SH-SY5Y (cell line): ENCODE measurements around the gene ABTB1.

Experiments used
- GATA2 ChIP-seq: IDR thresholded peaks from 2 replicates; pipeline ENCODE4 v1.6.1; 2011; ENCODE audit warnings: mild to moderate bottlenecking, low read depth, low read length
- GATA3 ChIP-seq: IDR thresholded peaks from 2 replicates; pipeline ENCODE4 v1.6.1; 2011; ENCODE audit warnings: low read depth, mild to moderate bottlenecking, low read length, moderate library complexity

Gene ABTB1

GRCh38 chr3:127672429-127673190 lies at the start of gene ABTB1:
TSS of gene ABTB1 (plus strand) at chr3:127672952. CDS start at chr3:127673026, 74 bp downstream.
- TF ChIP-seq GATA2, result no peak

- TF ChIP-seq GATA3, result no peak
- TF ChIP-seq GATA2, result no peak
These were observed 48.7 kb upstream of the ABTB1 start for GRCh38 chr3:127624063-127624462.

- TF ChIP-seq GATA2, result no peak
- no peak for TF ChIP-seq GATA3
These were observed 46.9 kb upstream of the ABTB1 start for GRCh38 chr3:127625821-127626220.

GRCh38 chr3:127628426-127628787 lies 44.3 kb upstream of the ABTB1 start:
- TF ChIP-seq GATA2, result no peak
- no peak for TF ChIP-seq GATA3

GRCh38 chr3:127628788-127629466 lies 43.8 kb upstream of the ABTB1 start, which contains the start of gene PODXL2:
TSS of gene PODXL2 (plus strand) at chr3:127629185. CDS start at chr3:127629220, 35 bp downstream.
- TF ChIP-seq GATA2 (no peak), GATA3 (no peak)

GRCh38 chr3:127629467-127630403 lies 43.0 kb upstream of the ABTB1 start:
- TF ChIP-seq GATA2 (no peak), GATA3 (no peak)

GRCh38 chr3:127630811-127631714 lies 41.7 kb upstream of the ABTB1 start:
- TF ChIP-seq GATA2 (no peak), GATA3 (no peak)

- peak; percentile 68 for TF ChIP-seq GATA2
- TF ChIP-seq GATA3, result 0 out of 2 replicates have a peak, but pooled peaks have one; percentile 32
These were observed 40.5 kb upstream of the ABTB1 start for GRCh38 chr3:127632035-127632820.

GRCh38 chr3:127634653-127635052 lies 38.1 kb upstream of the ABTB1 start:
- TF ChIP-seq GATA3 (no peak), GATA2 (no peak)

- no peak for TF ChIP-seq GATA3
- no peak for TF ChIP-seq GATA2
These were observed 35.2 kb upstream of the ABTB1 start for GRCh38 chr3:127637546-127637945.

GRCh38 chr3:127637971-127638370 lies 34.8 kb upstream of the ABTB1 start:
- TF ChIP-seq GATA3, result no peak
- no peak for TF ChIP-seq GATA2
